ENCODE data around the gene ZFPM1.

- TF ChIP-seq CTCF (conservative IDR thresholded peaks at IDR 0.05; ENCODE audit: low read length) = no peak
- no peak for TF ChIP-seq EZH2phosphoT487 (IDR thresholded peaks at IDR 0.05; ENCODE audit: borderline replicate concordance, low read depth, low read length)
Measured at GRCh38 chr16:88475037-88475436, 22.0 kb downstream of the ZFPM1 start.

Measured in OCI-LY7 (cell line).